Measurements from ENCODE around the gene SYNDIG1.
"Not testable (repeated sequence)": the region's sequence is repeated elsewhere in the genome, so short reads cannot be mapped to it uniquely, and the experiment has no call there.

Gene SYNDIG1

DNA sequence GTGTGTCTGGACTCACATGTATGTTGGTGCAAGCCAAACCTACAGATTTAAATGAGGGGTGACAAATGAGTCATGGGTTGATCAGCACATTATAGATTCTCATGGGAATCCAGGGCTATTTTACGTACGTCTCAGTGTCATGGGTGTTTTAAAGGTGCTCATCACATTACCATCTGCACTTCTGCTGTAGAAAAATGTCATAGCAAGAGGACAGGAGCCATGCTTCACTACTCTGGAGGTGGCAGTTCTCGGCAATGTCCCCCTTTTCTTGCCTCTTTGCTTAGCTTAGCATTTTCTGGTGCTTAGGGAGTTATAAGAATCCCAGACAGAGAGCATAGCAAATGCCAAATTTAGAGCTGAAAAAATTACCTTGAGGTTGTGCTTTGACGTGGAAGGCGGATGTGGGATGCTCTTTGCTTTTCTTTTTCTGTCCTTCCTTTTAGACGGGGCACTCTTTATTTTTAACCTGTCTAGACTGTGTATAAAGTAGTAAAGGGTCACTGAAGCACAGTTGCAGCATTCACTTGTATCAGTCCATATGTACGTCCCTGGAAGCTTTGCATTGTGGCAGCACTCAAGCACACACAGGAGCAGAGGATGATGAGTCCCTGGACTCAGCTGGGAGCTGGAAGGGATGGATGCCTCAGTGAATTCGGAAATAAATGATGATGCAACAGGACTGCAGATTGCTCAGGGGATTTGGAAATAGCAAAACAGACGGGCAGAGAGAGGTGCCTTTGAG lies 139.7 kb downstream of the SYNDIG1 start:
- no peak for DNase-seq (ENCODE audit: low read depth in 2 of 3, low spot score in 1 of 3)

DNA sequence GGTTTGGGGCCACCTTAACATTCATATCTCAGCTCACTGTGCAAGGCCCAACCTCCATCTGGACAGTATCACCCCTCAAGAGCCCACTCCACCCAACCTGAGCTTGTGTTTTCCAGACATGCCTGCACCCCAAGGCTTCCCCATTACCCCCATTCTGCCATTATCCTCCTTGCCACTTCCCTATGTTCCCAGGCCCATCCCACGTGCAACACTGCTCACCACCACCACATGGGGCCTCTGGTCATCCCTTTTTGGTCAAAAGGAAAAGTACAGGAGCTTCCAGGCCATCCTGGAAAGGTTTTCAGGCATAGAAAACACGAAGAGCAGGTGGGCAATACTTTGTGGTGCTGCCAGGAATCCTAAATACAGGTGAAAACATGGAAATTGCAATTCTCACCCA lies 140.3 kb downstream of the SYNDIG1 start:
- DNase-seq (ENCODE audit: low read depth in 2 of 3, low spot score in 1 of 3) = no peak

DNA sequence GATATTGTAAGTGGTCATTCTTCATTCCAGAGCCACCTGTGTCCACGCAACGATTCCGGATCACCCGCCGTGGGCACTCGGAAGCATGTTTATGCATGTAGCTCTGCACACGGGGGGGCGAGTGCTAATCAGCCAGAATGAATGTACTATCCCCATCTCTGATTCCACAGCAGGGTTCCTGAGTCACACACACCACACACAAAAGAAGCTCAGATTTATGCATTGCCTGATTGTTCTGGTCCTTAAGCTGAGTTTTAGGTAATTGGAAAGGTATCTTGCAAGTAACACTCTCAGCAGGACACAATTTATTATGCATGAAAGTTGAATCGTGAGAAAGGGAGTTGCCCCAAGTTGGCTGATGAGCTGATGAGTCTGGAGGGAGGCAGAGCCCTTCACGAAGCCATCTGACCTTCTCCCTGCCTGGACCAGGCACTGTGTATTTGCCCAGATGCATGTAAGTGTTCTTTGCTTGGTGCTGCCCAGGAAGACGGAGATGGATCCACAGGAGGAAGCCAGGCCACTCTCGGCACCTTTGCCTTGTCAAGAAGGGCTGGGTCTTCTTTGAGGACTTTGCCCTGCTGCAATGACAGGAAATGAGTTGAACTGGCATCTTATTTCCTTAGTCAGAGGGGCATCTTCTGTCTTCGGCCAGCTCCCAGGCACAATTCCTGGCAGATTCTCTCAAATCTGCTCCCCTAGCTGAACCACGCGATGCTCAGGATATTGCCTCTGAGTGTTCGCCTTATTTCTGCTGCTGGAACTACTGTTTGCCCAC lies 141.1 kb downstream of the SYNDIG1 start:
- DNase-seq (ENCODE audit: low read depth in 2 of 3, low spot score in 1 of 3) = no peak

DNA sequence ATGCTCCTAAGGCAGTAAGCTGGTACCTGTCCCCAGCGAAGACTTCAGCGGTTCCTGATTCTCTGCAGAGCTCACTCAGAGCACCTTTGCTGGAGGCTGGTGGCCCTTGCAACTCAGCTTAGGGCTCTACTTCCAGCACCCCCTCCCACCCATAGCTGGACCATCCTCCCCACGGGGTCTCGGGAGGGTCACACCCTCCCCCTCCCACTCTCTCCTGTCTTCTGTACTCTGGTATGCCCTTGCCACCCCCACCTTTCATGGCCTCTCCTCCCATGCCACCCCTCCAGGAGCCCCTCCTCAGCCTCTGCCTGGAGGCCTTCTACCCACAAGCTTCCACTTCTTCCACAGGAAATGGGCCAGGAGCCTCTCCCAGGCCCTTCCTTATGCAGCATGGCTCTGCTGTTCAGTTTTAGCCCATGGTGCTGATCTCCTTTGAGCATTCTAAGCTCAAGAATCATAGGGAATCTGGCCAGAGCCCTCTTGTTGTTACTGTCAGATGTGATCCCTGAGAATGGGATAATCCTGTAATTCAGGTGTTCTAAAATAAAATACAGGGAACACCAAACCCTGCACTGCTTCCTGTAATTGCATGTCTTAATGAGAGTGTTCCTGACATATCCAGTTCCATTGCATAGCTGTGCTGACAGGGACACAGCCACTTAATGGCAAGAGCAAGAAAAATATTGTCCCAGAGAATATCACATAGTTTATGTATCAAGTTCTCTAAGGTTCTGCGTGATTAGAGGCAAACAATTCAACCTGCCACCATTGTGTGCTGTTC lies 142.1 kb downstream of the SYNDIG1 start:
- no peak for DNase-seq (ENCODE audit: low read depth in 2 of 3, low spot score in 1 of 3)

DNA sequence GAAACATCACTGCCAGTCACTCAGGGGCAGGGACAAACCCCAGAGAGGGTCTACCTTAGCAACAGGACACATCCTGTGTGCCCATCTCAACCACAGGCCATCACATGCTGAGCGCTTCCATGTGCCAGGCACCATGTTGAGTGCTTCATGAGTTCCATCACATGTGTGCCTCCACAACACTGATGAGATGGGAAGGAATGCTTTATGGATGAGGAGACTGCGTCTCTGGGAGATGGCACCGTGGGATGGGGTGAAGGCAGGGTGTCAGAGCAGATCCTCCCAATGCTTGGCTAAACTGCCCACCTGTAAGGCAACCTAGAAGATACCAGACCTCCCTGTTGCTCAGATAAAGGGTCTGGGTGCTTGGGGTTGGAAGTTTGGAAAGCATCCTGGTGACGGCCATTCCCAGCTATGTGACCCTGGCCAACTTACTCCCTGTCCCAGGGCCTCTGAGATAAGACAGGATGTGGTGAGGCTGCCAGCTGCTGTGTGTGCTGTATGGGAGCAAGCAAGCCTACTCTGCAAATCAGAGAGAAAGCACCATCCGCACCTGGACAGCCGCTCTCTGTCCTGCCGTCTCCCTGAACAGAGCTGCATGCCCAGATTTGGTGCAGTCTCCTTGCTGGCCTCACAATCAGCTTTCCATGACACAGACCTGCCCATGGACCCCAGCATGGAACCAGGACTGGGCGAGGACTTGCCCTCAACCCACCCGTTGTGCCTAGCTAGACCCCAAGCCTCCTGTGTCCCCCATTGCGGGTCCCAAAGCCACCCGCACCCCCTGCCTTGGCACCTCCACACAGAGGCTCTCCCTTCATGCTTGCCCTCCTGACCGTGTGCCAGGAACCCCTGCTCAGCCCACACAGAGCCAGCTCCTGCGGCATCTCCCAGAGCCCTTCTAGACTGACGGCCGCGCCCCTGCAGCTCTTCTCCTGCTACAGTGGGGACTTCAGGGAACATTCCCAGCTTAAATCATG lies 143.7 kb downstream of the SYNDIG1 start:
- no peak for DNase-seq (ENCODE audit: low read depth in 2 of 3, low spot score in 1 of 3)

DNA sequence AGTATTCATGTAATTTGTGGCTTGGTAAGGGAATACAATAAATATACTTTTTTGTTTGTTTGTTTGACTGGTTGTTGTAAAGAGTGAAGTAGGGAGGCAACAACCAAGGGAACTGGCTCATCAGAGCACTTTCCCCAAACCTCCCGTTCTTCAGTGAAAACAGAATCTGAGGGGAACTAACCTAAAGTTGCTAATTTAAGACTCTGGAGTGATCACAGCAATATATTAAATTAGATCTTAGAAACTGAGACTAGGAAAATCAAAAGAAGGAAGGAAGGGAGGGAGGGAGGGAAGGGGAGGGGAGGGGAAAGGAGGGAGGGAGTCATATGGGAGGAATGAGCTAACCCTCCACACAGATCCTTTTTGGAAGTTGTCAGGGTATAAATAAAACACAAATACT lies 144.9 kb downstream of the SYNDIG1 start:
- no peak for DNase-seq (ENCODE audit: low read depth in 2 of 3, low spot score in 1 of 3)

DNA sequence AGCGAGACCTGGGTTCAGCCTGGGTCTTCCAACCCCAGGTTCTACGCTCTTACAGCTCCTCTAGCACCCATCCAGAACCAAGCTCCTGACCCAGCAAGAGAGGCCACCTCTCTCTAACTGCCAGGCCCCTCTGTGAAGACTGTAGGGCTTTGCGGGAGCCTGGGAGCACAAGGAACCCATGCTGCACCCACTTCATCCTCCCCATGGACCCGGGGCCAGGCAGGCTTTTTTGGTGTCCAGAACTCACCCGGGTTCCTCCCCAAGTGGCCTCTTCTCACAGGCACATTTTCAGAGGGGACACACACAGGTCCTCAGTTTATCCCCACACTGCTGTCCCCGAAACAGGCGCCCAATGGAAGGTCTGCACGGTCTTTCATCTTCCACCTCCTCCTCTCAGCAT lies 145.9 kb downstream of the SYNDIG1 start:
- DNase-seq (ENCODE audit: low read depth in 2 of 3, low spot score in 1 of 3) = no peak

DNA sequence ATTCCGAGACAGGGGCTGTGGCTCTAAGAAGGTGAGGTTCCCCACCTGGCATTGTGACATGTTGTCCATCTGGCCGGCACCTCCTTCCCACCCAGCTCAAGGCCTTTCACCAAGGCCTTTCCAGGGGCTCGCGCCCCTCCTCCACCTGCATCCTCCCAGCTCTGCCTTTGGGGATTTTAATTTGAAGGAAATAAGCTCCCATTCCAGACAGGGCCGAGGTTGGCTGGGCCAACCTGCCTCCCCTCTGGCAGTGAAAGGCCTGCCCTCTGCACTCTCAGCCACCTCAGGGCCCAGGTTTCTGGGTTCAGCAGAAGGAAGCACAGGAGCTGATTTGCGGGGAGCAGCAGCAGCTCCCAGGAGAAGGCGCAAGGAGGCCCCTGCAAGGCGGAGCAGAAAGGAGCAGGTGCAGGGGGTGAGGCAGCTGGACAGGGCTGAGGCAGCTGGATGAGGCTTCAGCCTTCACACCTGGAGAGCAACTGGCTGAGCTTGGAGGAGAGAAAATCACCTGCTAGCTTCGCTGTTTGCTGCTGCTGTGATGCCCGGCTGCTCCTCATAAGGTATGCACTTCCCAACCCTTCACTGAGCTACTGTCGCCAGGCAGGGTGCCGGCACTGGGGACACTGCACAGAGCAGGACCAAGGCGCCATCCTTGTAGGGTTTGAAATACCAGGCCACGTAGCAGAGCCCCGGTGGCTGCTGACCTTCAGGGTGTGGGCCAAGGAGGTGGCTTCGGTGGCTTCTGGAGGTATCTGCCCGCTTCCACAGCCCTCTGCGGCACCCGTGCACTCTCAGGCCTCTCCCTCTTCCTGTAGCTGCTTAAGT lies 147.0 kb downstream of the SYNDIG1 start:
- no peak for DNase-seq (ENCODE audit: low read depth in 2 of 3, low spot score in 1 of 3)

DNA sequence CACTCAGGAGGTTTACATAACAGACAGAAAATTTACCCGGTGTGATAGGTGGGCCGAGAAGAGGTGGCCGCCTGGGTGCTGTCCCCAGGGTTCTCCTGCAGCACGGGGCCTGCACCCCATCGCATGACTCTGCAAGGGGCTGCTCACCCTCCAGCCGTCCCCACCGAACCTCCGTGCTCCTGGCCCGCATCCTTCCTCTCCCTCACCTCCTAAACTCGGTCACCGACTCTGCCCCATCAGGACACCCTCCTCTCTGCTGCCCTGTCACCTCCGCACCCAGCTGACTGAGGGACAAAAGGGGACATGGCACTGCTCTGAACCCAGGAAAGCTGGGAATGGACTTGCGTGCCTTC lies 147.6 kb downstream of the SYNDIG1 start:
- no peak for DNase-seq (ENCODE audit: low read depth in 2 of 3, low spot score in 1 of 3)

DNA sequence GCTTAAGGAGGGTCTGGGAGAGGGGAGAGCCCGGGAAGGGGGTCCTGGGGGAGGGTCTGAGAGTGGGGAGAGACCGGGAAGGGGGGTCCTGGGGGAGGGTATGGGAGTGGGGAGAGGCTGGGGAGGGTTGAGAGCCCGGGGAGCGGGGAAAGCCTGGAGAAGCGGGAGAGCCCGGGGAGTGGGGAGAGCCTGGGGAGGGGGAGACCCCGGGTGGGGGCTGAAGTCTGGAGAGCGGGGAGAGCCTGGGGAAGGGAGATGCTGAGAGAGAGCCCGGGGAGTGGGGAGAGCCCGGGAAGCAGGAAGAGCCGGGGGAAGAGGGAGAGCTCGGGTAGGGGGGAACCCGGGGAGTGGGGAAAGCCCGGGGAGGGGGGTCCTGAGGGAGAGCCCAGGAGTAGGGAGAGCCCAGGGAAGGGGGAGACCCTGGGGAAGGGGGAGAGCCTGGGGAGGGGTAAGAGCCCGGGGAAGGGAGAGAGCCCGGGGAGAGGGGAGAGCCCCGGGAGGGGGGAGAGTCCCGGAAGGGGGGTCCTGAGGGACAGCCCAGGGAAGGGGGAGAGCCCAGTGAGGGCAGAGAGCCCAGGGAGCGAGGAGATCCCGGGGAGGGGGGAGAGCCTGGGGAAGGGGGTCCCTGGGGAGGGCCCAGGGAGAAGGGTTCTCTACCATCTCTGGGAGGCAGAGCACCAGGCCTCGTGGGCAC lies 148.5 kb downstream of the SYNDIG1 start:
- no peak for DNase-seq (ENCODE audit: low read depth in 2 of 3, low spot score in 1 of 3)

DNA sequence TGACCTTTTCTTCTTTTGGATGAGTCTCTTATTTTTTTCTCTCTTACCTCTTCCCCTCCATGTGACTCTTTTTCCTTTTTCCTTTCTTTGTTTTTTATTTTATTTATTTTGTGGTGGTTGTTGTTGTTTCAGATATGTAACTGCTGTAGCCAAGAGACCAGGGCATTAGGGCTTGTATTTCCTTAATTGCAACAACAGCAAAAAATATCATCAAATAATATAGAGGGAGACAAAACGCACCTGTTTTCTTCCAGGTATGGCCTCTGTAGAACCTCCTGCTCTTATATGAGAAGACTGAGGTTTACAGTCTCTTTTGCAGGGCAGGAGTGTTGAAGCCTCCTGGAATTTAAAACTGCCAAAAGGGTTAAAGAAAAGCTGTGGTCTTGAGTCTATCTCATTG lies 149.3 kb downstream of the SYNDIG1 start:
- DNase-seq (ENCODE audit: low read depth in 2 of 3, low spot score in 1 of 3) = no peak

DNA sequence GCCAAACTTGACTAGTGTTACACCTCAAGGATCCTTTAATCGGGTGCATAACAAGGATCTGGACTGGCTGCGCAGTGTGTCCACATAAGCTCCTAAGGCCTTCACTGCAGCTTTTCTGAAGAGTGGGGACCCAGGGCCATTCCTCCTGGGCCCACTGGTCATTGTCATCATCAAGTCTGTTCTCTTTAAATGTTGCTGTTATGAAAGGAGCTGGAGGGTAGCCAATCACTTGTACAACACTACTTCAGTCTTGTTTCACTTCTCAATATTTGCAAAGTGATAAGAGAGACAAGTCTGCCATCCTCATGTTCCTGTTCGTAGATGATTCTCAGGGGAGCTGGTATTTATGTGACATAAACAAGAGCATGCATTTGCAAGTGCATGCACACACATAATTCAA lies 149.8 kb downstream of the SYNDIG1 start:
- DNase-seq (ENCODE audit: low read depth in 2 of 3, low spot score in 1 of 3) = no peak

DNA sequence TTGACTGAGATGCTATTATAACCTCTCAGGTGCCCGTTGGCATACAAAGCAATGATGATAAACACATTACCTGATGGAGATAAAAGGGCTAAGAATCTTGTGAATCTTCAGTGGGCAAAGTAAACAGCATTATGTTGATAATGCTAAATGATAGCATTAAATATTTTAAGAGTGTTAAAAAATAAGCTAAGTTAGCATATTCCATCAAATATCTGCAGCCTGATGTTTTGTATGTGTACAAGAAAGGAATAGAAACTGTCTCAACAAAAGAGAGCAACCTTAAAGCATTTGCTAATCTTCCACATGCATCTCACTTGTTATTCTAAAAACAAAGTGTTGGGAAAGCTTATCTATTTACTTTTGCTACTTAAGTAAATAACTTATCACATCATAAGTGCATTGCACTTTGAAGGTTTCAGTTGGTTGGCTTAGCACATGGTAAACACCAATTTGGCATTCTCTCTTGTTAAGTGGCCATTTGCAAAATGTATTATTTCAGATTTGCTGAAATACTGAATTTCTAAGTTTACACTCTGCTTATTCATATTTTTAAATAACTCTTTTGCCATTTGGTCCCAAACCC lies 151.6 kb downstream of the SYNDIG1 start:
- no peak for DNase-seq (ENCODE audit: low read depth in 2 of 3, low spot score in 1 of 3)

DNA sequence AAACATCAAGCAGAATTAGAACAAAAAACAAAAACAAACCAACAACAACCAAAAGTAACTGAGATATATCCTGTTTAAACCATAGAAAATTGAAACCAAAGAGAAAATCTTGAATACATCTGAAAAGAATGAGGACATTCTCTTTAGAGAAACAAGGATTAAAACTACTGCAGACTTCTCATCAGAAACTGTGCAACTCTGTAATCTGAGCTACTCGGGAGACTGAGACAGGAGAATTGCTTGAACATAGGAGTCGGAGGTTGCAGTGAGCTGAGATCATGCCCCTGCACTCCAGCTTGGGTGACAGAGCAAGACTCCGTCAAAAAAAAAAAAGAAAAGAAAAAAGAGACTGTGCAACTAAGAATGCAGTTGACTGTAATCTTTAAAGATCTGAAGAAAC lies 153.4 kb downstream of the SYNDIG1 start:
- no peak for DNase-seq (ENCODE audit: low read depth in 2 of 3, low spot score in 1 of 3)

DNA sequence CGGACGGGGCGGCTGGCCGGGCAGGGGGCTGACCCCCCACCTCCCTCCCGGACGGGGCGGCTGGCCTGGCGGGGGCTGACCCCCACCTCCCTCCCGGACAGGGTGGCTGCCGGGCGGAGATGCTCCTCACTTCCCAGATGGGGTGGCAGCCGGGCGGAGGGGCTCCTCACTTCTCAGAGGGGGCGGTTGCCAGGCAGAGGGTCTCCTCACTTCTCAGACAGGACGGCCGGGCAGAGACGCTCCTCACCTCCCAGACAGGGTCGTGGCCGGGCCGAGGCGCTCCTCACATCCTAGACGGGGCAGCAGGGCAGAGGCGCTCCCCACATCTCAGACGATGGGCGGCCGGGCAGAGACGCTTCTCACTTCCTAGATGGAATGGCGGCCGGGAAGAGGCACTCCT lies 156.7 kb downstream of the SYNDIG1 start:
- not testable (repeated sequence) for DNase-seq (ENCODE audit: low read depth in 2 of 3, low spot score in 1 of 3)

DNA sequence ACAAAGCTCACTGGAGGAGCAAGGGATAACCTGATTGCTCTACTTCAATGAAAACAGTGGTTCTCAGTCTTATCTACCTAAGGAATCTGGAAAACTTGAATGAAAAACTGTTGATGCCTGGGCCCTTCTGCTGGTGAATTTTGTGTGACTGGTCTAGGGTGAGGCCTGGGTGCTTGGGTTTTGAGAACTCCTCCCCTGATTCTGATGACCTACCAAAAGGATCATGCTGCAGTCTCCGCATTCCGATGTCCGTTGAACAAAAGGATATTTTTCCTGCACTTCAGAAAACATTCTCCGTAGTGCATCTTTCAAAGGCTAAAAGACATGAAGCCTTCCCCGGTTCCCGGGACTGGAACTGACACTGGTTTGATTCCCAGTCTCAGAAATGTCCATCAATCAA lies 157.9 kb downstream of the SYNDIG1 start:
- DNase-seq (ENCODE audit: low read depth in 2 of 3, low spot score in 1 of 3) = no peak

DNA sequence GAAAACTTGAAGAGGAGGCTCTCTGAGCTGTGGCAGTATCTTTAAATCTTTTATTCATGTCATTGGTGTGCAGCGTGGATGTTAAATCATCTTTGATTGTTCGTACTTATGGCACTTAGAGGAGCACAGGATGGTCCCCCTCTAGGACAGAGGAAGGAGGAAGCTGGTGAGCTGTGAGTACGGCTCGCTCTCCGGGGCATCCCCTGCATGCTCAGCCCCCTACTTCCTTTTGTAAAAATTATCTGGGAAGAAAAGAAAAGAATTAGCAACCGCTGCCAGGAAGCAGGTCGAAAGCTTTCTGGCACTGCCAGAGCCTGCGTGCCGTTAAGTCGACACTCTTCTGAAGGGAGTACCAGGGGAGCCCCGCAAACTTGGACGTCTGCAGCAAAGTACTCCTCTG lies 158.5 kb downstream of the SYNDIG1 start:
- no peak for DNase-seq (ENCODE audit: low read depth in 2 of 3, low spot score in 1 of 3)

DNA sequence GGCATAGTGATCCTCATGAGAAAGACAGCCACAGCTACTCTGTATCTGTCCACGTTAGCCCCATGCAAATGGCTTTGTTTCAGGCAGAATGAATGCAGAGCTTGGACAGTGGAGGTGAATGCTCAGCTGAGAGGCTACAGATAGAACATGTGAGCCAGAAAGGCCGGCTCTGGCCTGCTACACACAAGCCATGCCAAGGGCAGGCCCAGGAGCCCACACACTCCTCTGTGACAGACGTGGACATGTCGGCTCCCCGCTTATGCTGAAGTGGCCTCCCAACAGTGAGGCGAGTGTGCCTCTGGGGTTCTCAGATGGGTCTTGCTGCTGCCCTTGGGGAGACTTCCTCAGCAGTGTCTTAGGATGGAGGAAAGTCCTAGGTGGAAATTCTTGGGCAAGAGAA lies 159.6 kb downstream of the SYNDIG1 start:
- DNase-seq (ENCODE audit: low read depth in 2 of 3, low spot score in 1 of 3) = no peak

DNA sequence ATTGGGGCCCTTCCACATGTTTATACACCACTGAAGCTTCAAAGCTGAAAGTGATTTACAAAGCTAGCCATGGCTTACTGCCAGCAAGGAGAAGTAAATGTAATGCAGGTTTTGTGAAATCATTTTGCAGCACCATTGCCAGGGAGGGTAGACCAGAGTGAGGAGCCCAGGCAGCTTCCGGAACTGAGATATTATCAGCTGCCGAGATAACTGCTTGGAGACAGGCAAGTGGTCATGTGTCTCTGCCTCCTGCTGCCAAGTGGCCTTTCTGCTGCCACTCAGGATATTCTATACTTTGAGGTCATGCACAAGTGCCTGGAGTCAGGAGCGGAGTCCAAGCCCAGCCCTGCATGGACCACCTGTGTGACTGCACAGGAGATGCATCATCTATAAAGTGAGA lies 160.2 kb downstream of the SYNDIG1 start:
- no peak for DNase-seq (ENCODE audit: low read depth in 2 of 3, low spot score in 1 of 3)

Measured in stimulated activated CD4-positive, alpha-beta T cell treated with anti-CD3 and anti-CD28 coated beads, Interleukin-12 subunit alpha, Interleukin-12 subunit beta, amount 100 ng/mL, for 48 hours (primary cell).